Activated T-helper 17 cell treated with anti-CD3 and anti-CD28 coated beads, Interleukin-2, amount 50 U/mL, for 72 hours (primary cell): ENCODE measurements around the gene DAGLA. TPM values are rescaled to one million over a fixed set of nuclear protein-coding genes. Genes with fewer than 3 reads are reported as not detected.
A peak's percentile ranks its signal among the peaks of the same experiment; 100 is the strongest.

Experiments used
- ATAC-seq: fragments of 150-1000 bp; cut with Tn5 transposase; replicated peaks from 2 replicates; pipeline ENCODE4 v1.10.0; 2021; ENCODE audit warnings: mild to moderate bottlenecking, moderate library complexity
- H3K27ac Mint-ChIP-seq: one replicate; pipeline ENCODE4 v1.8.0; 2022; ENCODE audit warnings: mixed read lengths
- H3K27me3 Mint-ChIP-seq: one replicate; pipeline ENCODE4 v1.8.0; 2022; ENCODE audit warnings: mixed read lengths
- H3K36me3 Mint-ChIP-seq: one replicate; pipeline ENCODE4 v1.8.0; 2022; ENCODE audit warnings: low read depth, mild to moderate bottlenecking, mixed read lengths
- H3K4me1 Mint-ChIP-seq: one replicate; pipeline ENCODE4 v1.8.0; 2022; ENCODE audit warnings: mixed read lengths
- H3K4me3 Mint-ChIP-seq: one replicate; pipeline ENCODE4 v1.8.0; 2022; ENCODE audit warnings: mild to moderate bottlenecking, mixed read lengths
- H3K9me3 Mint-ChIP-seq: one replicate; pipeline ENCODE4 v1.8.0; 2022; ENCODE audit warnings: mixed read lengths
- total RNA-seq, 2 donors: library from RNA; stranded (reverse); gene quantifications; one replicate each; pipeline ENCODE4 v1.2.3, GENCODE V29; 2022

The DAGLA gene
- total RNA-seq, 2 donors from 2014 or later, result 0.11 to 0.13 TPM

- no peak overlapping the region for H3K27ac Mint-ChIP-seq
- ATAC-seq, result no peak
- H3K4me1 Mint-ChIP-seq, result peaks cover 15% of the 10 kb centered on the region
- H3K27me3 Mint-ChIP-seq, result peaks cover 9% of the 10 kb centered on the region
- H3K36me3 Mint-ChIP-seq, result no peaks in the 10 kb centered on the region
- H3K4me3 Mint-ChIP-seq, result peak overlapping the region; percentile 74
- H3K9me3 Mint-ChIP-seq, result no peaks in the 10 kb centered on the region
Observed at GRCh38 chr11:61680622-61681221, 531 bp downstream of the DAGLA start.

- Mint-ChIP-seq H3K9me3 (no peaks in the 10 kb centered on the region), H3K4me1 (peaks cover 18% of the 10 kb centered on the region), H3K36me3 (no peaks in the 10 kb centered on the region), H3K4me3 (no peak overlapping the region), H3K27me3 (peaks cover 9% of the 10 kb centered on the region), H3K27ac (no peak overlapping the region)
- ATAC-seq, result no peak
Observed at GRCh38 chr11:61682093-61682732, 2.0 kb downstream of the DAGLA start.

GRCh38 chr11:61682906-61683675 is 2.9 kb downstream of the DAGLA start:
- peaks cover 18% of the 10 kb centered on the region for H3K4me1 Mint-ChIP-seq

GRCh38 chr11:61683961-61684869 is 4.0 kb downstream of the DAGLA start:
- no peak overlapping the region for H3K27ac Mint-ChIP-seq

More at GRCh38 chr11:61682906-61683675, 2.9 kb downstream of the DAGLA start:
- no peak for ATAC-seq
- Mint-ChIP-seq H3K9me3 (no peaks in the 10 kb centered on the region), H3K27me3 (peaks cover 6% of the 10 kb centered on the region), H3K4me3 (no peak overlapping the region), H3K27ac (no peak overlapping the region), H3K36me3 (no peaks in the 10 kb centered on the region)

GRCh38 chr11:61684870-61685616 is 4.9 kb downstream of the DAGLA start:
- Mint-ChIP-seq H3K4me3 (no peak overlapping the region), H3K27ac (no peak overlapping the region), H3K36me3 (no peaks in the 10 kb centered on the region), H3K4me1 (peaks cover 18% of the 10 kb centered on the region), H3K27me3 (no peaks in the 10 kb centered on the region), H3K9me3 (no peaks in the 10 kb centered on the region)
- peak; percentile 10 for ATAC-seq

More at GRCh38 chr11:61683961-61684869, 4.0 kb downstream of the DAGLA start:
- Mint-ChIP-seq H3K36me3 (no peaks in the 10 kb centered on the region), H3K4me3 (no peak overlapping the region), H3K4me1 (peaks cover 18% of the 10 kb centered on the region), H3K9me3 (no peaks in the 10 kb centered on the region), H3K27me3 (peaks cover 2% of the 10 kb centered on the region)
- ATAC-seq, result peak; percentile 39

GRCh38 chr11:61685617-61685967 is 5.4 kb downstream of the DAGLA start:
- no peaks in the 10 kb centered on the region for H3K27me3 Mint-ChIP-seq
- peak; percentile 61 for ATAC-seq
- H3K27ac Mint-ChIP-seq, result no peak overlapping the region
- no peaks in the 10 kb centered on the region for H3K36me3 Mint-ChIP-seq
- no peaks in the 10 kb centered on the region for H3K9me3 Mint-ChIP-seq
- H3K4me1 Mint-ChIP-seq, result peaks cover 18% of the 10 kb centered on the region
- H3K4me3 Mint-ChIP-seq, result no peak overlapping the region

- H3K27ac Mint-ChIP-seq, result no peak overlapping the region
- no peaks in the 10 kb centered on the region for H3K27me3 Mint-ChIP-seq
- no peaks in the 10 kb centered on the region for H3K36me3 Mint-ChIP-seq
- no peaks in the 10 kb centered on the region for H3K9me3 Mint-ChIP-seq
- ATAC-seq, result no peak
- peaks cover 13% of the 10 kb centered on the region for H3K4me1 Mint-ChIP-seq
- H3K4me3 Mint-ChIP-seq, result no peak overlapping the region
Observed at GRCh38 chr11:61686066-61686465, 5.9 kb downstream of the DAGLA start.

- H3K9me3 Mint-ChIP-seq, result no peaks in the 10 kb centered on the region
- H3K36me3 Mint-ChIP-seq, result no peaks in the 10 kb centered on the region
- peaks cover 13% of the 10 kb centered on the region for H3K4me1 Mint-ChIP-seq
- no peak for ATAC-seq
- H3K27me3 Mint-ChIP-seq, result no peaks in the 10 kb centered on the region
- no peak overlapping the region for H3K27ac Mint-ChIP-seq
- H3K4me3 Mint-ChIP-seq, result no peak overlapping the region
Observed at GRCh38 chr11:61686469-61686868, 6.3 kb downstream of the DAGLA start.

GRCh38 chr11:61687420-61687819 is 7.2 kb downstream of the DAGLA start:
- no peaks in the 10 kb centered on the region for H3K9me3 Mint-ChIP-seq
- no peak for ATAC-seq
- H3K36me3 Mint-ChIP-seq, result no peaks in the 10 kb centered on the region
- H3K4me1 Mint-ChIP-seq, result peaks cover 13% of the 10 kb centered on the region
- no peak overlapping the region for H3K4me3 Mint-ChIP-seq
- no peaks in the 10 kb centered on the region for H3K27me3 Mint-ChIP-seq
- no peak overlapping the region for H3K27ac Mint-ChIP-seq

GRCh38 chr11:61688365-61689163 is 8.4 kb downstream of the DAGLA start:
- H3K4me3 Mint-ChIP-seq, result no peak overlapping the region
- H3K36me3 Mint-ChIP-seq, result no peaks in the 10 kb centered on the region
- no peaks in the 10 kb centered on the region for H3K9me3 Mint-ChIP-seq
- no peak overlapping the region for H3K27ac Mint-ChIP-seq
- ATAC-seq, result no peak
- H3K4me1 Mint-ChIP-seq, result peaks cover 13% of the 10 kb centered on the region
- no peaks in the 10 kb centered on the region for H3K27me3 Mint-ChIP-seq

- no peak overlapping the region for H3K4me3 Mint-ChIP-seq
- H3K4me1 Mint-ChIP-seq, result peaks cover 13% of the 10 kb centered on the region
- H3K9me3 Mint-ChIP-seq, result no peaks in the 10 kb centered on the region
- ATAC-seq, result no peak
- H3K27ac Mint-ChIP-seq, result no peak overlapping the region
- no peaks in the 10 kb centered on the region for H3K27me3 Mint-ChIP-seq
- H3K36me3 Mint-ChIP-seq, result no peaks in the 10 kb centered on the region
Observed at GRCh38 chr11:61689164-61689496, 8.9 kb downstream of the DAGLA start.

- no peak overlapping the region for H3K4me3 Mint-ChIP-seq
- H3K4me1 Mint-ChIP-seq, result peaks cover 6% of the 10 kb centered on the region
- no peaks in the 10 kb centered on the region for H3K36me3 Mint-ChIP-seq
- H3K9me3 Mint-ChIP-seq, result no peaks in the 10 kb centered on the region
- no peaks in the 10 kb centered on the region for H3K27me3 Mint-ChIP-seq
- H3K27ac Mint-ChIP-seq, result no peak overlapping the region
- ATAC-seq, result no peak
Observed at GRCh38 chr11:61690706-61691379, 10.7 kb downstream of the DAGLA start.
